Suprapubic skin (tissue), 4 donors: Measurements from ENCODE around the gene ELP5. TPM values are rescaled to one million over a fixed set of nuclear protein-coding genes. Genes with fewer than 3 reads are reported as not detected.

Experiments
- DNase-seq, 2 donors: peaks; one replicate each; pipeline ENCODE4 v3.0.0-alpha.2; 2019; ENCODE audit warnings: low spot score in 2 of 2
- H3K27ac ChIP-seq: fragments of 200-600 bp; sonication (generic); one replicate; pipeline ENCODE4 v1.5.1; 2019
- H3K27me3 ChIP-seq: fragments of 200-600 bp; sonication (generic); one replicate; pipeline ENCODE4 v1.5.1; 2019
- H3K36me3 ChIP-seq: fragments of 200-600 bp; sonication (generic); one replicate; pipeline ENCODE4 v1.5.1; 2019
- H3K4me1 ChIP-seq: fragments of 200-600 bp; sonication (generic); one replicate; pipeline ENCODE4 v1.5.1; 2019
- H3K4me3 ChIP-seq: fragments of 200-600 bp; sonication (generic); one replicate; pipeline ENCODE4 v1.5.1; 2019; ENCODE audit warnings: mild to moderate bottlenecking
- H3K9me3 ChIP-seq: fragments of 200-600 bp; sonication (generic); one replicate; pipeline ENCODE4 v1.5.1; 2019
- EP300 ChIP-seq: sonication (generic); formaldehyde crosslinking; IDR thresholded peaks from one replicate; pipeline ENCODE4 v1.6.1; 2017; ENCODE audit warnings: antibody characterized with exemption
- POLR2A ChIP-seq, 2 donors: fragments of 450-650 bp; IDR thresholded peaks; one replicate each; pipeline ENCODE4 v1.6.1; 2017; ENCODE audit warnings: antibody characterized with exemption in 2 of 2, mild to moderate bottlenecking in 2 of 2, moderate library complexity in 2 of 2
- POLR2AphosphoS5 ChIP-seq, 3 donors: sonication (generic); formaldehyde crosslinking; IDR thresholded peaks; one replicate each; pipeline ENCODE4 v1.6.1; 2017; ENCODE audit warnings: antibody characterized with exemption in 3 of 3
- WGBS: methylation state at CpG from one replicate; pipeline ENCODE4 v1.1.5; 2018; 5-methylcytosine and 5-hydroxymethylcytosine counted together
- total RNA-seq, 4 donors: library from RNA; depleted of rRNA; stranded (reverse); fragments of >200 nt; gene quantifications; one replicate each; pipeline ENCODE4 v1.1.0, GENCODE V29; 2016
- TF ChIP-seq, protein P1 (sequence below), 2 donors: fragments of 200-600 bp in 1 of 2; fragments of 450-650 bp in 1 of 2; sonication (generic) in 1 of 2; IDR thresholded peaks; one replicate each; pipeline ENCODE4 v1.5.1; 2016 to 2019; ENCODE audit warnings: antibody characterized with exemption in 2 of 2, mild to moderate bottlenecking in 1 of 2, moderate library complexity in 1 of 2

The ELP5 gene
- total RNA-seq, 4 donors from 2014 or later = 13.6 to 29.7 (median 20.3) TPM

DNA sequence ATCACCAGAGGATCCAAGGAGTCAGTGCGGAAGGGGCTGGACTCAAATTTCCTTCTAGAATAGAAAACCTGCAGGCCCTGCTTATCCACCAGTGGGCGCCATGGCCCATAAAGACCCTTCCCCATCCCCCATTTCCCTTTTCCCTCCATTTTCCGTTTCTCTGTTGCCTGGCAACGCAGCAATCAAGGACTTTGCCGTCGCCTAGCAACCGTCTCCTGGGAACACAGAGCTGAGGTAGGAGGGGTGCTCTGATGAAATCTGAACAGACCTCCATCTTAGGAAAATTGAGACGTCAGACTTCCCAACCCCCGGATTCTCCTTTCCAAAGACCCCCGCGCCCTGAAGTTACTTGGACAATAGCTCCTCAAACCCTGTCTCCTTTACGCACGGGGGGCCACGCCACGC, 38.1 kb upstream of the ELP5 start:
- 7% methylated on average over 15 of the region's 15 CpGs for WGBS
- no peak for DNase-seq

DNA sequence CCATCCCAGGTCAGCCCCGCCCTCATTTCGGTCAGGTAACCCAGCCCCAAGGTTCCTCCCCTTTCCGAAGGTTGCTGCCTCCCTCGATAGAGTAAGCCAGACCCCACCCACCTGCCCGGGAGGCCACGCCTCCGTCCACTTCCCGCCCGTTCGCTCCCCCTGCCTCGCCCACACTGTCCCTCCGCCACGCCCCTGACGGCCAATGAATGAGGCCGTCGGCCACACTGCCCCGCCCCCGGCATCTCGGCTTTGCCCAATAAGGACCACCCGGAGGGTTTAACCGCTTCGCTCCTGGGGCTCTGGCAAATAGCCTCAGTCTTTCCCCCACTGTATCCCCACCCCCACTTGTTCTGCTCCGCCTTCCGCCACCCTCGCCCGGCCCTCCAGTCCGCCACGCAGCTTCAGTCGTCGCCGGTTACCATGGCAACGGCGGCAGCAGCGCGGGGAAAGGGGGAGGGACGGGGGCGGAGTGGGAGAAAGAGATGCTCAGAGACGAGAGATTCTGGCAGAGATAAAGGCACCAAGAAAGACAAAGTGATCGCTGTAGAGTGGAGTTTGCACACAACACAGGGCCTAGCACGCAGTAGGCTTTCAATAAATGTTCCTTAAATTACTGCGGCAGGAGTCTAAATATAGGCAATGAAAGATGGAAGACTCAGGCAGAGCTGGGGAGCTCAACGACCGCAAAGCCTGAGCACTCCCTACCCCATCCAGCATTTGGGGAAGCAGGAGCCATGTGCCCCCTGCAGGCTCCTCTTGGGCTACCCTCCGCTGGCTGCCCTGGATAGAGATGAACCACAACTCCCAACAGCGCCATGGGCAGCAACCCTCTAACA, 37.5 kb upstream of the ELP5 start:
- WGBS = under 1% methylated on average over 43 of the region's 45 CpGs
- TF ChIP-seq, protein P1, sequence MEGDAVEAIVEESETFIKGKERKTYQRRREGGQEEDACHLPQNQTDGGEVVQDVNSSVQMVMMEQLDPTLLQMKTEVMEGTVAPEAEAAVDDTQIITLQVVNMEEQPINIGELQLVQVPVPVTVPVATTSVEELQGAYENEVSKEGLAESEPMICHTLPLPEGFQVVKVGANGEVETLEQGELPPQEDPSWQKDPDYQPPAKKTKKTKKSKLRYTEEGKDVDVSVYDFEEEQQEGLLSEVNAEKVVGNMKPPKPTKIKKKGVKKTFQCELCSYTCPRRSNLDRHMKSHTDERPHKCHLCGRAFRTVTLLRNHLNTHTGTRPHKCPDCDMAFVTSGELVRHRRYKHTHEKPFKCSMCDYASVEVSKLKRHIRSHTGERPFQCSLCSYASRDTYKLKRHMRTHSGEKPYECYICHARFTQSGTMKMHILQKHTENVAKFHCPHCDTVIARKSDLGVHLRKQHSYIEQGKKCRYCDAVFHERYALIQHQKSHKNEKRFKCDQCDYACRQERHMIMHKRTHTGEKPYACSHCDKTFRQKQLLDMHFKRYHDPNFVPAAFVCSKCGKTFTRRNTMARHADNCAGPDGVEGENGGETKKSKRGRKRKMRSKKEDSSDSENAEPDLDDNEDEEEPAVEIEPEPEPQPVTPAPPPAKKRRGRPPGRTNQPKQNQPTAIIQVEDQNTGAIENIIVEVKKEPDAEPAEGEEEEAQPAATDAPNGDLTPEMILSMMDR (IDR thresholded peaks at IDR 0.05) = peak; percentile 23 to 59
- TF ChIP-seq POLR2AphosphoS5 (IDR thresholded peaks at IDR 0.05) = peak in 1 of 3 donors; percentile 31
- TF ChIP-seq EP300 = no peak
- no peak for TF ChIP-seq POLR2A (IDR thresholded peaks at IDR 0.05)
- Histone ChIP-seq H3K9me3 (no peaks in the 10 kb centered on the region), H3K4me3 (peak overlapping the region; percentile 56), H3K27ac (peak overlapping the region; percentile 72), H3K36me3 (no peaks in the 10 kb centered on the region), H3K4me1 (peaks cover 59% of the 10 kb centered on the region), H3K27me3 (no peaks in the 10 kb centered on the region)
- peak; percentile 99 for DNase-seq

More for the DNA sequence above, 38.1 kb upstream of the ELP5 start:
- peaks cover 52% of the 10 kb centered on the region for H3K4me1 ChIP-seq
- no peaks in the 10 kb centered on the region for H3K9me3 ChIP-seq
- H3K4me3 ChIP-seq = peak overlapping the region; percentile 56
- no peaks in the 10 kb centered on the region for H3K27me3 ChIP-seq
- H3K36me3 ChIP-seq = no peaks in the 10 kb centered on the region
- TF ChIP-seq, protein P1 (IDR thresholded peaks at IDR 0.05) = peak; percentile 11 to 16
- no peak for TF ChIP-seq POLR2AphosphoS5 (IDR thresholded peaks at IDR 0.05)
- H3K27ac ChIP-seq = peak overlapping the region; percentile 72

DNA sequence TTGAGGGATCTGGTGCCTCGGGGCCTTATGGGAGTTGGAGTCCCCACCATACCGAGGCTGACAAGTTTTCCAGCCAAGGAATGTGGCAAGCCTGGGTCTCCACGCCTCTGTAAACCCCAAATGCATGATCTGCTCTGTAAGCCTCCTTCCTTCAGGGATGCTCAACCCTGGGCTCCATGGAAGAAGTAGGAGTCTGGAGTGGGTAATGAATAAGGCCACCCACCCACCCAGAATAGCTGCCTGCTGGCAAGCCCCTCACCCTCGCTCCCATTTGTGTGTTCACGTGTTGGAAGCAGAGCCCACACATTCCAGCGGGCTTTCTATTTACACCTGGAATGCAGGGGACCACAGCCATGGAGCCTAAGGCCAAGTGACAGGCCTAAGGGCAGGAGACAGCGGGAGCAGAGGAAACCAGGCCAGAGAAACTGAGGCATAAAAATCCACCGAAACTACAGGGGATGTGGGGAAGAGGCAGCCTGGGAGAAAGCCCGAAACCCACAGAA, 36.8 kb upstream of the ELP5 start:
- DNase-seq = no peak
- Histone ChIP-seq H3K27me3 (no peaks in the 10 kb centered on the region), H3K27ac (peak overlapping the region; percentile 2), H3K4me1 (peaks cover 63% of the 10 kb centered on the region), H3K4me3 (peak overlapping the region; percentile 56), H3K36me3 (no peaks in the 10 kb centered on the region), H3K9me3 (no peaks in the 10 kb centered on the region)
- no peak for TF ChIP-seq POLR2A (IDR thresholded peaks at IDR 0.05)
- TF ChIP-seq POLR2AphosphoS5 (IDR thresholded peaks at IDR 0.05) = peak in 1 of 3 donors; percentile 24
- WGBS = 41% methylated on average over 7 of the region's 9 CpGs

DNA sequence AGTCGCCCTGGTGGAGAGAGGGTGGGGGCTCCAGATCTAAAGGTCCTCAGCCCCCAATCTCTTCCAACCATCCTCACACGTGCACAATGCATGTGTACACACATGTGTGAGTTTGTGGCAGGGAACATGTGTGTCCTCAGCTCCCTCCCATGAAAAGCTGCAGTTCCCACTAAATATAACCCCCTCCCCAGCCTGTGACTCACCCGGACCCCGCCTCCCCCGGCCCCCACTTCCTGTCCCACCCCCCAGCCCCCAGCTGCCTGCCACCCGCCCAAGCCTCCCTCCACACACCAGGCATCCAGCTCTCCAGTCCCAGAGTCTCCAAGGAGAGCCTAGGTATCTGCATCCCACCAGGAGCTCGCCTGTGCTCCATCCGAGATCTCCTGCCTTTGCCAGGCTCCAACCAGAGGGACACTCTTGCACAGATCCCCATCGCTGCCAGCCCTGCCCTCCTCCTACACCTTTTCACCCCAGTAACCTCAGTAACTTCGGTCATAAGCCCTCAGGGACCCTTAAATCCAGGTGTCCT, 36.3 kb upstream of the ELP5 start:
- peaks cover 68% of the 10 kb centered on the region for H3K4me1 ChIP-seq

DNA sequence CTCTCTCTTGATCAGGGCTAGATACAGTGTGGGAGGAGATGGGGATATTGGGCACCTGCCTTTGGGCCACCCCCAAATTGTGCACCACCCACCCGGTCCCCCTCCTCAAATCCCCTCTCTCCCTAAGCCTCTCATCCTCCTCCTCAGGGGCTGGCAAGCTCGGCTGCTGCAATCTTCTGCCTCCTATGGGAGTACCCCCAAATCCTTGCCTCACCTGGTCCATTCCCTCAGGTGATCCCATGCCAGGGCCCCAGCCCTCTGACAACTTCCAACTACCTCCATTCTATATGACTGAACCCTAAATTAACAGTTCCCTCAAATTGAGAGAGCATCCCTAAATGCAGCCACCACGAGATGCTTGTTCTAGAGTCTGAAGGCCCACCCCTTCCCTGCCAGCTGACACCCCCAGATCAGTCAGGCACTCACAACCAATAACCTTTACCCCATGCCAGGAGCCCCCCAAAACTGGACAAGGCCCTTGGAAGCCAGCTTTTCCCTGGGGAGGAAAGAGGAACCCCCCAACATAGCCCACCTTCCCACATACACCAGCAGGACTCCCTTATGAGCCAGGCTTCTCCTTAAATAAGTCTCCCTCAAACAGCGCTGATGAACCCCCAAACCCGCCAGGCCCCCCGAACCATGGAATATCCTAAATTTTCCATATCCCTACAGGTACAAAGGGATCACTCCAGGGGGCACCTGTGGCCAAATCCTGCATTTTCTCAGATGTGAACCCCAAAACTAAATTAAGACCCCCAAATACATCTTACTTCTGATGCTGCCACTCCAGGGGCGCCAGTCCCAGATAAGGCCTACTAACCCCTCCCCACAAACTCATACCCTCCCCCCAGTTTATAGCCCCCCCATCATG, 35.5 kb upstream of the ELP5 start:
- WGBS = 31% methylated on average over 7 of the region's 7 CpGs
- H3K4me1 ChIP-seq = peaks cover 76% of the 10 kb centered on the region
- DNase-seq = no peak

More for the DNA sequence above, 36.3 kb upstream of the ELP5 start:
- no peaks in the 10 kb centered on the region for H3K9me3 ChIP-seq
- peak overlapping the region; percentile 50 for H3K4me3 ChIP-seq
- no peak overlapping the region for H3K27ac ChIP-seq
- DNase-seq = no peak
- H3K27me3 ChIP-seq = no peaks in the 10 kb centered on the region
- TF ChIP-seq, protein P1 (IDR thresholded peaks at IDR 0.05) = no peak
- TF ChIP-seq EP300 (no peak), POLR2A (IDR thresholded peaks at IDR 0.05) (no peak), POLR2AphosphoS5 (IDR thresholded peaks at IDR 0.05) (no peak)
- 36% methylated on average over 9 of the region's 10 CpGs for WGBS
- H3K36me3 ChIP-seq = no peaks in the 10 kb centered on the region

More for the DNA sequence above, 35.5 kb upstream of the ELP5 start:
- no peaks in the 10 kb centered on the region for H3K36me3 ChIP-seq
- peak overlapping the region; percentile 50 for H3K4me3 ChIP-seq
- H3K9me3 ChIP-seq = no peaks in the 10 kb centered on the region
- no peaks in the 10 kb centered on the region for H3K27me3 ChIP-seq
- H3K27ac ChIP-seq = peak overlapping the region; percentile 59
- TF ChIP-seq POLR2AphosphoS5 (IDR thresholded peaks at IDR 0.05) (no peak), EP300 (no peak), POLR2A (IDR thresholded peaks at IDR 0.05) (no peak)
- TF ChIP-seq, protein P1 (IDR thresholded peaks at IDR 0.05) = no peak
